ENCODE data around the gene ROR1. TPM values are rescaled to one million over a fixed set of nuclear protein-coding genes. Genes with fewer than 3 reads are reported as not detected.
A peak's percentile ranks its signal among the peaks of the same experiment; 100 is the strongest.

The ROR1 gene
- total and polyA plus RNA-seq, 2 donors (not counting 1 experiment from before 2014, with no cell fraction given) = 0.46 to 16.0 TPM

GRCh38 chr1:64183395-64184002 lies 409.7 kb downstream of the ROR1 start:
- H3K36me3 ChIP-seq (replicated peaks in 1 of 2; ENCODE audit: control extremely low read depth in 1 of 2, control insufficient read depth in 1 of 2, extremely low read depth in 1 of 2, insufficient read depth in 2 of 2, low read length in 1 of 2) = no peaks in the 10 kb centered on the region
- ATAC-seq (ENCODE audit: low read depth) (no peak), DNase-seq (no peak)
- no CpG with 5 or more reads among the region's 5 CpGs for WGBS (ENCODE audit: insufficient coverage)
- POLR2A ChIA-PET = interaction anchor here (0.6 kb wide), 1 partner anchor 36 kb away, joined by 4 read pairs; no protein-coding TSS in a partner anchor
- no peak overlapping the region for H3K4me3 Mint-ChIP-seq
- TF ChIP-seq EZH2 (IDR thresholded peaks at IDR 0.05; ENCODE audit: borderline replicate concordance, insufficient read depth, low read depth, low read length, poor library complexity, severe bottlenecking) = no peak
- no peak for TF ChIP-seq CTCF (IDR thresholded peaks at IDR 0.05)
- H3K9ac ChIP-seq (ENCODE audit: low read length) = no peak overlapping the region
- peak overlapping the region; percentile 45 for H2AFZ ChIP-seq (ENCODE audit: insufficient read depth, low read depth, low read length, poor library complexity, severe bottlenecking)
- no peaks in the 10 kb centered on the region for H4K20me1 ChIP-seq (ENCODE audit: control insufficient read depth, insufficient read depth, low read length, poor library complexity, severe bottlenecking)
- H3K4me1 Mint-ChIP-seq = peaks cover 5% of the 10 kb centered on the region
- peaks cover 3 to 4% of the 10 kb centered on the region in 2 donors for H3K4me1 ChIP-seq (ENCODE audit: control insufficient read depth in 2 of 2, insufficient read depth in 2 of 2, low read length in 2 of 2)
- no peaks in the 10 kb centered on the region for H3K9me3 Mint-ChIP-seq (ENCODE audit: insufficient read depth)
- no peak overlapping the region for H3K27ac ChIP-seq (ENCODE audit: low read length in 2 of 2)
- no peaks in the 10 kb centered on the region for H3K27me3 ChIP-seq (replicated peaks in 1 of 4; ENCODE audit: control extremely low read depth in 1 of 4, control insufficient read depth in 3 of 4, insufficient read depth in 4 of 4, low read length in 3 of 4)
- H3K79me2 ChIP-seq (ENCODE audit: control insufficient read depth, insufficient read depth, low read length) = no peaks in the 10 kb centered on the region
- peaks cover 3% of the 10 kb centered on the region for H3K27me3 Mint-ChIP-seq
- peak overlapping the region; percentile 26 for H3K4me2 ChIP-seq (replicated peaks; ENCODE audit: low read depth, low read length, poor library complexity, severe bottlenecking)
- intact Hi-C loops (cut with micrococcal nuclease) = no loop called here
- no peak overlapping the region for H3K27ac Mint-ChIP-seq
- H3K4me3 ChIP-seq (ENCODE audit: control extremely low read depth in 1 of 5, extremely low read depth in 1 of 5, insufficient read depth in 1 of 5, low read depth in 2 of 5, low read length in 4 of 5) = no peak overlapping the region
- H3K9me3 ChIP-seq (ENCODE audit: control extremely low read depth in 1 of 3, control insufficient read depth in 2 of 3, insufficient read depth in 1 of 3, low read length in 2 of 3) = no peaks in the 10 kb centered on the region
- CTCF ChIA-PET = no interaction called here

GRCh38 chr1:64184003-64184440 lies 410.2 kb downstream of the ROR1 start:
- Histone ChIP-seq H3K4me3 (ENCODE audit: control extremely low read depth in 1 of 5, extremely low read depth in 1 of 5, insufficient read depth in 1 of 5, low read depth in 2 of 5, low read length in 4 of 5) (no peak overlapping the region), H4K20me1 (ENCODE audit: control insufficient read depth, insufficient read depth, low read length, poor library complexity, severe bottlenecking) (no peaks in the 10 kb centered on the region), H3K36me3 (replicated peaks in 1 of 2; ENCODE audit: control extremely low read depth in 1 of 2, control insufficient read depth in 1 of 2, extremely low read depth in 1 of 2, insufficient read depth in 2 of 2, low read length in 1 of 2) (no peaks in the 10 kb centered on the region), H3K9me3 (ENCODE audit: control extremely low read depth in 1 of 3, control insufficient read depth in 2 of 3, insufficient read depth in 1 of 3, low read length in 2 of 3) (no peaks in the 10 kb centered on the region), H3K4me2 (replicated peaks; ENCODE audit: low read depth, low read length, poor library complexity, severe bottlenecking) (no peak overlapping the region), H3K27me3 (replicated peaks in 1 of 4; ENCODE audit: control extremely low read depth in 1 of 4, control insufficient read depth in 3 of 4, insufficient read depth in 4 of 4, low read length in 3 of 4) (no peaks in the 10 kb centered on the region), H3K9ac (ENCODE audit: low read length) (no peak overlapping the region), H3K4me1 (ENCODE audit: control insufficient read depth in 2 of 2, insufficient read depth in 2 of 2, low read length in 2 of 2) (peaks cover 3 to 4% of the 10 kb centered on the region in 2 donors), H3K27ac (ENCODE audit: low read length in 2 of 2) (no peak overlapping the region), H2AFZ (ENCODE audit: insufficient read depth, low read depth, low read length, poor library complexity, severe bottlenecking) (peak overlapping the region; percentile 45), H3K79me2 (ENCODE audit: control insufficient read depth, insufficient read depth, low read length) (no peaks in the 10 kb centered on the region)
- Mint-ChIP-seq H3K4me3 (no peak overlapping the region), H3K9me3 (ENCODE audit: insufficient read depth) (no peaks in the 10 kb centered on the region), H3K4me1 (peaks cover 5% of the 10 kb centered on the region), H3K27me3 (peaks cover 3% of the 10 kb centered on the region), H3K27ac (no peak overlapping the region)
- DNase-seq (no peak), ATAC-seq (ENCODE audit: low read depth) (no peak)
- intact Hi-C loops (cut with micrococcal nuclease) = no loop called here
- no CpG with 5 or more reads among the region's 5 CpGs for WGBS (ENCODE audit: insufficient coverage)
- TF ChIP-seq CTCF (IDR thresholded peaks at IDR 0.05) = no peak
- POLR2A ChIA-PET = interaction anchor here (0.6 kb wide), 1 partner anchor 35 kb away, joined by 4 read pairs; no protein-coding TSS in a partner anchor
- CTCF ChIA-PET = no interaction called here
